HG03060 (cell line): ENCODE results near the gene FAM83B.
"Not testable (repeated sequence)": the region's sequence is repeated elsewhere in the genome, so short reads cannot be mapped to it uniquely, and the experiment has no call there.

Experiments used
- ATAC-seq: cut with Tn5 transposase; IDR thresholded peaks from one replicate; pipeline ENCODE4 v1.9.1; 2021; ENCODE audit warnings: low read depth, moderate number of reproducible peaks; ENCODE audit not compliant: unreplicated experiment

The FAM83B gene

DNA sequence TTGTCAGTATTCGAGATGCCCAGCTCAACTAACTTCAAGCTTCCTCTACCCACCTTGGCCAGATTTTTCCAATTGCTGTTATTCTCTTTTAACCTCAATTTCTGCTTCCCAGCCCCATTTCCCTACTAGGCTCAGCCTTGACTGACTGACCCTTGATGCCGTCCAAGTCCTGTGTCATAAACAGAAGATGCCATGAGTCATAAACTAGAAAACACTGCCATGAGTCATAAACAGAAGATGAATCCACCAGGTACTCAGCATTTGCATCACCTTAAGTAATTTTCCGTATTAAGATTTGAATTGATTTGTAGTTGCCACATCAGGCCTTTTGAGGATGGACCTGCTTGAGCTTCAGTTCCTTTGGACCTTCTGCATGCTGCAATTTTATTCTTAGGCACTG lies 123.8 kb downstream of the FAM83B start:
- ATAC-seq = no peak

DNA sequence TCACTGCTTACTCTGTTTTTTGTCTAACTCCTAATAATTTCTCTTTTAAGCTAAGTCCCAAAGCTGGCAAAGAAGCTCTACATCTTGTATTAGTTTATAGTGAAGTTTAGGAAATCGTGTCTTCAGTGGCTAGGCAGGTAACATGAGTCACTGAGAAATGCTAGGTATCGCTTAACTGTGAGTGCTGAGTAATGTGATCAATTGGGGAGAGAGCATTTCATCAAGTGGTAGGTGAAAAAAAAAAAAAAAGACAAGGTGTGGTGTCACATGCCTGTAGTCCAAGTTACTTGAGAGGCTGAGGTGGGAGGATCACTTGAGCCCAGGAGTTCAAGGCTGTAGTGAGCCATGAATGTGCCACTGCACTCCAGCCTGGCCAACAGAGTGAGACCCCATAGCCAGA lies 125.3 kb downstream of the FAM83B start:
- no peak for ATAC-seq

DNA sequence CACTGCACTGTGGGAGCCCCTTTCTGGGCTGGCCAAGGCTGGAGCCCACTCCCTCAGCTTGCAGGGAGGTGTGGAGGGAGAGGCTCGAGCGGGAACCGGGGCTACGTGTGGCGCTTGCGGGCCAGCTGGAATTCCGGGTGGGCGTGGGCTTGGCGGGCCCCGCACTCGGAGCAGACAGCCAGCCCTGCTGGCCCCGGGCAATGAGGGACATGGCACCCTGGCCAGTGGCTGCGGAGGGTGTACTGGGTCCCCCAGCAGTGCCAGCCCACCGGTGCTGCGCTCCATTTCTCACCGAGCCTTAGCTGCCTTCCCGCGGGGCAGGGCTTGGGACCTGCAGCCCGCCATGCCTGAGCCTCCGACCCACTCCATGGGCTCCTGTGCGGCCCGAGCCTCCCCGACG lies 132.6 kb downstream of the FAM83B start:
- ATAC-seq = not testable (repeated sequence)

DNA sequence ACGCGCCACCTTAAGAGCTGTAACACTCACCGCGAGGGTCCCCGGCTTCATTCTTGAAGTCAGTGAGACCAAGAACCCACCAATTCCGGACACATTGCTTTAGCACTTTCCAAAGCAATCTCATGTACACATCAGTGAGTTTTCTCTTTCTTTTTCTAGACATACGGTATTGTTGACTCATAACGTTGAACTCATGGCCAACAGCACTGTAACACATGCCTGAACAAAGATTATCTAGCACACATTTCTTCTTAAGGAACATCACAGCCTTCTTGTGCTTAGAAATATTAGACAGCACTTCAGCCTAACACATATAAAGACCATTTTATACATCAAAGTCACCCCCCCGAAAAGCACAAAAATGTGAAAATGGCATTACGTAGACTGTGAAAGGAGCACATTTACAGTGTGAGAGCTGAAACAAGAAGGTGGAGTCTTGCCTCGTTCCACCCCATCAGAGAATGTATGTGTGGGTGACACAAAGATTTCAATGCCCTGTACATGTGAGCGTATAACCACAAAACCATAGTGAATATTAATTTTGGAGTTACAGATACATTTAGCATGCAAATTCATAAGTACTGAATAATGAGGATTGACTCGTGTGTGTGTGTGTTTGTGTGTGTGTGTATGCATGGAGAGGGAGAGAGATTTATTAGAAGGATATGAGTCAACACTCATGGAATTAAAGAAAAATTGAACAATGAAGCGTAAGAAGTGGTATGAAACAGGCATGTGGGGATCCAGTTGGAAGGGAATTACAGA lies 134.1 kb downstream of the FAM83B start:
- ATAC-seq = no peak

DNA sequence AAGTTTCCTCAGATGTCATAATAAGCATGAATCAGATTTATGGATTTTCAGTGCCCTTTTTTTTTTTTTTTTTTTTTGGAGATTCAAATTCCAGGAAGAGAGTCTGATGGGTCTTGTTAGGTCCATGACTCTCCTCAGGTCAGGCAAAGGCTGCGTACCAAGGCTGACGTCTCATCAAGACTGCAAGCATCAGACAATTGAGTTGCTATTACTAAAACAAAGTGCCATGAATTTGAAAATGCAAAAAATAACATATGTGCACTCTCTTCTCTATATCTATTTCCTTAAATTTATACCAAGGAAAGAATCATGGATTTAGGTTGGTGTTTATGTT lies 134.7 kb downstream of the FAM83B start:
- ATAC-seq = no peak

DNA sequence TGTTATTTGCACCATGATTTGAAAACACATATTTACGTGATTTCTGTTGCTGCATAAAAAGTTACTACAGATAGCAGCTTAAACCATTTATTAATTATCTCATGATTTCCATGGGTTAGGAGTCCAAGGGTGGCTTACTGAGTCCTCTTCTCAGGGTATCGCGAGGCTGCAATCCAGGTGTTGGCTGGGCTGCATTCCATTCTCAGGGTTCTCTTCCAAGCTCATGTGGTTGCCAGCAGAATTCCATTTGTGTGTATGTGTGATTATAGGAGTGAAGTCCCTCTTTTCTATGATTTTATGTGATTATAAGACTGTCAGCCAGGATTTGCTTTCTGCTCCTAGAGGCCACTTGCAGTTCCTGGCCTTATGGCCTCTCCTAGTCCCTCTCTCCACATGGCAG lies 135.1 kb downstream of the FAM83B start:
- no peak for ATAC-seq

DNA sequence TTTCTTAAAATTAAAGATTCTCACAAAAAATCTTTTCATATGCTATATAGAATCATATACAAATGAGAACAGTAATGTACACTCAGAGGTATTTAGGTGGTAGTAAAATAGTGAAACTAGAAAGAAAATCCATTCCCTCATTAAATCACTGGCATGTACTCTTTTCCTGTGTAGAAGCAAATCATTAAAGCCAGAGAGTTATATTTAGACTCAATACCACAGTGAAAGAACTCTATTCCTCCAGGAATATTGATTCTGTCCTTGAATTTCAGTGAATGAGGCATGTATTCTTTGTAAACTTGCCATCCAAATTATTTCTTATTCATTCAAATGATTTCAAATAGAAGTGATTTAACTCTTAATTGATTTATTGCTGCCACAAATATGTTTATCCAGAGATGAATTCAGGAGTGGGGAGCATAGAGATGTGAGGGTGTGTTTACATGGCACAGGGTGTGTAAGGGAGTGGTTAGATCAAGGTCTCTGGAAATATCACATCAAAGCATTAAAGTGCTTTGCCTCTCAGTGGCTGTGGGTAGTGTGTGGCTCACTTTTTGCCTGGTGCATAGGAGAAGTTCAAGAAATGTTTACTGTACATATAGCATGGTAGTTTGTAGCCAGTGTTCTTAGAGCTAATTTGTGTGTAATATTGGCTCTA lies 141.2 kb downstream of the FAM83B start:
- no peak for ATAC-seq

DNA sequence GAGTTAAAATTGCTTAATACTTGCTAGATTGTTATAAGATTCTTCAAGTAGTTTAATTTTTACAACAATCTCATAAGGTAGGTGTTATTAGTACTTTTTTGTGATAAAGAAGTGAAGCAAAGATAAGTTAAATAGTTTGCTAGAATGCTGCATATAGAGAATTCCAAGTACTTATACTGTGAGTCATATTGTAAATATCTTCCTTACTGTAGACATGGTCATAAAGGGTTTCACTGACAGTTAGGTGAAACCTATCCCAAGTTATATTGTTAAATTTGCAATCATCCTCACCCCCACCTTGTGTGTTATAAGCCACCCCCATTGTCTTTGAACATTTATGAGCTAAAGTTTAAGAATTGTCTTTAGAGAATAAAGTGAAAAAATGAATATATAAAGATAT lies 142.0 kb downstream of the FAM83B start:
- ATAC-seq = no peak

DNA sequence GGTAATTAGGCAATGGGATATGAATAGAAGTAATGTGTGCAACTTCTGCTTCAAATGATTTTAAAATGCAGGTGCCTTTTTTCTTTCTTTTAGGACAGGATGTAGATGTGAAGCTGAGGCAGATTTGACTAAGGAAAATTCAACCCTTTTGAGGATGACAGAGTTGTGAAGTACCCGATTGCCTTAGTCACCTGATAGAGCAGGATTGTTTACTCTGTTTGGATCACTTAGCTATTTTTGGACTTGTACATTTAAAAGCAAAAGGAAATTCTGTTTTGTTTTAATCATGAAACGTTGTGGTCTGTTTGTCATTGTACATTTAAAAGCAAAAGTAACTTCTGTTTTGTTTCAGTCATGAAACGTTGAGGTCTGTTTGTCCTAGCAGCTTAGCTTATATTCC lies 143.4 kb downstream of the FAM83B start:
- ATAC-seq = no peak
